GM19397 (cell line): ENCODE measurements around the gene ZNF738.
A peak's percentile ranks its signal among the peaks of the same experiment; 100 is the strongest.
"Not testable (repeated sequence)": the region's sequence is repeated elsewhere in the genome, so short reads cannot be mapped to it uniquely, and the experiment has no call there.

Source experiments
- ATAC-seq: cut with Tn5 transposase; IDR thresholded peaks from one replicate; pipeline ENCODE4 v1.9.1; 2021; ENCODE audit warnings: mild to moderate bottlenecking, moderate library complexity; ENCODE audit not compliant: unreplicated experiment

The ZNF738 gene

GRCh38 chr19:21358768-21359451 lies at the start of gene ZNF738:
Gene ZNF738 (plus strand): TSS chr19:21359000. CDS start chr19:21359141, 141 bp downstream.
- peak; percentile 96 for ATAC-seq

DNA sequence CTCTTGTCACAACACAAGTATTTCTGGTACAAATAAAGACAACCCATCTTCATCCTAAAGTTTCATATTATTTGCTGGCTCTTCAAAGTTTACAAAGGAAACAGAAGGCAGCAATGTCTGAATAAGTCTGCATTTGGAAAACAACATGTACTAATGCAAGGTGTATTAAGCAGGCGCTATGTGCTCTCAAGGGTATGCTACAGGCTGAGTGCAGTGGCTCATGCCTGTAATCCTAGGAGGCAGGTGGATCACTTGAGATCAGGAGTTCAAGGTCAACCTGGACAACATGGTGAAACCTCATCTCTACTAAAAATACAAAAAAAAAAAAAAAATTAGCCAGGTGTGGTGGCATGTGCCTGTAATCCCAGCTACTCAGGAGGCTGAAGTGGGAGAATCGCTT lies 46.0 kb upstream of the ZNF738 start:
- not testable (repeated sequence) for ATAC-seq

DNA sequence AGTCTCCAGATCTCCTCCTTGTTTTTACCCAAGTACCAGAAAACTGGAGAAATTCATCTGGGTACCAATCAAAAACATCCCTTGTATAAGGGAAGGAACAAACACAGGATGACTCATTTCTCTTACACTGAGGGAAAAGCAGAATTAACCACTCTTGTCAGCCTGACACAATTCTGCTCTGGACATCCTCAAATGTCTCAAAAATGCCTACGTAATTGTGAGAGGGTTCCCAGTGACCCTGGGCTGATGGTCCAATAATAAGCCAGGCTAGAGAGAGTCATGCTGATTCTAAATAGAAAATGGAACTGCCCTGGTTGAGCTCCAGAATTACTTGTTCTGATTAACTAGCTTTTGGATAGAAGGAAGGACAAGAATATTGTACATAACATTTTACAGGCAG lies 44.1 kb upstream of the ZNF738 start:
- ATAC-seq: no peak

GRCh38 chr19:21317821-21318220 lies 41.0 kb upstream of the ZNF738 start:
- ATAC-seq: no peak

DNA sequence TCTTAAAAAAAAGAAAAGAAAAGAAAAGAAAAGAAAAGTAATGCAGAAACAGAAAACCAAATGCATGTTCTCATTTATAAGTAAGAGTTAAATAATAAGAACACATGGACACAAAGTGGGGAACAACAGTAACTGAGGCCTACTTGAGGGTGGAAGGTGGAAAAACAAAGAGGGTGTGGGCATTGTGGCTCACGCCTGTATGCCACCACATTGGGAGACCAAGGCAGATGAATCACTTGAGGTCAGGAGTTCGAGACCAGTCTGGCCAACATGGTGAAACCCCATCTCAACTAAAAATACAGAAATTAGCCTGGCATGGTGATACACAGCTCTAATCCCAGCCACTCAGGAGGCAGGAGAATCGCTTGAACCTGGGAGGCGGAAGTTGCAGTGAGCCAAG lies 37.7 kb upstream of the ZNF738 start:
- ATAC-seq: no peak

DNA sequence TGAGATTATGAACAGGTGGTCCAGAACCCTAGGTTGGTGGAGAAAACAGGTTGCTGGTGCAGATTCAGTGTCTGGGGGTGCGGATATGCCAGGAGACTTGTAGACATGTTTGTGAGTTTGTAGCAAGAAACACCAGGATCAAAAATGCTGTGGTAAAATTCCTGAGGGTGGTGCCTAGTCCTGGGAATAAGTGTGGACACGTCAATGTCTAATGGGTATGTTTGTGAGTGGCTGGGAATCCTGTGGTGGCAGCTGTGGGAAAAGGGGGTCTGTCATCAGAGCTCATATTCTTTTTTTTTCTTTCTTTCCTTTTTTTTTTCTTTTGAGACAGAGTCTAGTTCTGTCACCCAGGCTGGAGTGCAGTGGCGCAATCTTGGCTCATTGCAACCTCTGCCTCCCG lies 36.8 kb upstream of the ZNF738 start:
- no peak for ATAC-seq

GRCh38 chr19:21322528-21322927 lies 36.3 kb upstream of the ZNF738 start:
- no peak for ATAC-seq

- no peak for ATAC-seq
Observed at GRCh38 chr19:21323000-21323399, 35.8 kb upstream of the ZNF738 start.

DNA sequence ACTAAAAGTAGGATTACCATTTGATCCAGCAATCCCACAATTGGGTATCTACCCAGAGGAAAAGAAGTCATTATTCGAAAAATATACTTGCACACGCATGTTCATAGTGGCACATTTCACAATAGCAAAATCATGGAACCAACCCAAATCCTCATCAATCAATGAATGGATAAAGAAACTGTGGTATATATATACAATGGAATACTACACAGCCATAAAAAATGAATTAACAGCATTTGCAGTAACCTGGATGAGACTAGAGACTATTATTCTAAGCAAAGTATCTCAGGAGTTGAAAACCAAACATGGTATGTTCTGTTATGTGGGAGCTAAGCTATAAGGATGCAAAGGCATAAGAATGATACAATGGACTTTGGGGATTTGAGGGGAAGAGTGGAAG lies 32.6 kb upstream of the ZNF738 start:
- no peak for ATAC-seq

DNA sequence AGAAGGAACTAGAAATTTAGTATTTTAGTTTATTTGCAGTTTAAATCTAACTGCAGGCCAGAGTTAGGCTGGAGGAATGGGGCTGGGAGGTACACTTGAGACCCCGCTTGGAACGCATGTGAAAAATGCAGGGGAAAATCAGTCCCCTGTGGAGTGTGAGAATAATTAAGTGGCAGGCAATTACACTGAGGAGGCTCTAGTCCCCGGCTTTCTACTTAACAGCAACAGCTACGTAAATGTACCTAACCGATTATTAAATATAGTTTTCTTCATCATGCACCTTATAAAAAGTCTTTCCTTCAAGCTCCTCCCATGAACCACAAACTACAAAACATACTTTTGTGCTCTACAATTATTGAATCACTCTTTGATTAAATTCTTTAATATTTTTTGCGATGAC lies 30.4 kb upstream of the ZNF738 start:
- no peak for ATAC-seq

GRCh38 chr19:21328885-21329605 lies 29.8 kb upstream of the ZNF738 start, which contains the start of gene ZNF708:
Gene ZNF708 (minus strand): TSS chr19:21329410. CDS start chr19:21329212, 198 bp downstream.
- ATAC-seq: peak; percentile 99

DNA sequence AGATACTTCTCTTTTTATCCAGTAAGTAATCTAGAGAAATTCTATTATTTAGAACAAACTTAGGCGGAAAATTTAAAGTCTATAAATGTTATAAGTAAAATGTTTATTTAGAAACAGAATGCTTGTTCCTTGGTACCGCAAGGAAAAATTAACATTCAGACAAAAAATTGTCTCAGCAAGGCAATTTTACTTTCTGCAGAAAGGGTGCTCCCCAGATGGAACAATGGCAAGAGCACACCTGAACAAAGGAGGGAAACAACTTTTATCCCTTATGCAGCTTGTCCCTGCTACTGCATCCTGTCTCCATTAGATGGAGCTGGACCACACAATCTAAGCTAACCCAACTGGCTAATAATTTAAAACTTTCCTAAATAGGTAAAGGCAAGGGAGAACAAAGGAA lies 23.1 kb upstream of the ZNF738 start:
- ATAC-seq: no peak

- ATAC-seq: not testable (repeated sequence)
Observed at GRCh38 chr19:21344841-21345240, 14.0 kb upstream of the ZNF738 start.

GRCh38 chr19:21352830-21353229 lies 6.0 kb upstream of the ZNF738 start:
- ATAC-seq: no peak

GRCh38 chr19:21362291-21362690 lies 3.5 kb downstream of the ZNF738 start:
- ATAC-seq: no peak

DNA sequence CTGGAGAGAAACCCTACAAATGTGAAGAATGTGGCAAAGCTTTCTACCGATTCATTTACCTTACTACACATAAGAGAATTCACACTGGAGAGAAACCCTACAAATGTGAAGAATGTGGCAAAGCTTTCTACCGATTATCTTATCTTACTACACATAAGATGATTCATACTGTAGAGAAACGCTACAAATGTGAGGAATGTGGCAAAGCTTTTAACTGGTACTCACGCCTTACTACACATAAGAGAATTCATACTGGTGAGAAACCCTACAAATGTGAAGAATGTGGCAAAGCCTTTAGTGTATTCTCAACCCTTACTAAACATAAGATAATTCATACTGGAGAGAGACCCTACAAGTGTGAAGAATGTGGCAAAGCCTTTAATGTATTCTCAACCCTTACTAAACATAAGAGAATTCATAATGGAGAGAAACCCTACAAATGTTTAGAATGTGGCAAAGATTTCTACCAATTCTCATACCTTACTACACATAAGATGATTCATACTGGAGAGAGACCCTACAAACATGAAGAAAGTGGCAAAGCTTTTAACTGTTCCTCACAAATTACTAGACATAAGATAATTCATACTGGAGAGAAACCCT lies 25.3 kb downstream of the ZNF738 start:
- no peak for ATAC-seq

GRCh38 chr19:21396121-21396520 lies 37.3 kb downstream of the ZNF738 start:
- ATAC-seq: no peak

GRCh38 chr19:21396893-21397572 lies 38.2 kb downstream of the ZNF738 start, which contains the start of gene ZNF493:
Gene ZNF493 (plus strand): TSS chr19:21397133. CDS start chr19:21397238, 105 bp downstream.
- peak; percentile 100 for ATAC-seq

DNA sequence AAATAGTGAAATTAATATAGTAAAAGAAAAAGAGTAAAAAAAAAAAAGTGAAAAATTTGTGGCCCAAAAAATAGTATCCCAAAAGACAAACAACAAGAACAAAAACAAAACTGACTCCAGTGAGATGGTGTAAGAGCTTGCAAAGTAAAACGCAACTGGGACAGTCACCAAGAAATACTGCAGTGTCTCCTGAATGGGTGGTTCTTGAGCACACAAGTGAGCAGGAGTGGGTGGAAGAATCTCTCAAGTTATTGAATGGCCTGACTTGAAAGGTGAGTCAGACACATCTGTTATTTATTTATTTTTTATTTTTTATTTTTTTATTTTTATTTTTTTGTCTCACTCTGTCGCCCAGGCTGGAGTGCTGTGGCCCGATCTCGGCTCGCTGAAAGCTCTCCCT lies 40.1 kb downstream of the ZNF738 start:
- ATAC-seq: no peak

DNA sequence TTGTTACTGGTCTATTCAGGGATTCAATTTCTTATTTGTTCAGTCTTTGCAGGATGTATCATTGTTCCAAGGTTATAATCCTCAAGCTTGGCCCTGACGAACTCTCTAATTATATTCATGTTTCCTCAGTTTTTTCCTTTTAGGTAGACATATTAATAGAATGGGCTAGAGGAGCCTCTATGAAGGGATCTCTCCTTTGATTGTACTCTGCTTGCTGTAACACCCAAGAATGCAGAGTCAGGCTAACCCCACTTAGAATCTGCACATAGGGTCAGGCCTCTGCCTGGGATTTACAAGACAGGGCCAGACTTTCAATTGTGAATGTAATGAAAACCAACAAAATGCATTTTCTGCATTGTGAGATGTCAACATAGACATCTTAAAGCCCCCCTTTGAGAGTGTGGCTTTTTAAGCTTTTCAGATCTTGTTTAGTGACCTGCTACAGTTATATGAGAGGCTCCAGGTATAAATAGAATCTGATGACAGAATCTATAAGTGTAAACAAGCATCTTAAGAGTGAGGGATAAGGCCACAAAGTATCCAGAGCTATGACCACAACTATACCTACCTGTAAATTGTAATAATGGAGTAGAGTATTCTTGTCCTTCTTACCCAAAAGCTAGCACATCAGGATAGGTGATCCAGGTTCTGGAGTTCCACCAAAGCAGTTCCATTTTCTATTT lies 43.6 kb downstream of the ZNF738 start:
- no peak for ATAC-seq

DNA sequence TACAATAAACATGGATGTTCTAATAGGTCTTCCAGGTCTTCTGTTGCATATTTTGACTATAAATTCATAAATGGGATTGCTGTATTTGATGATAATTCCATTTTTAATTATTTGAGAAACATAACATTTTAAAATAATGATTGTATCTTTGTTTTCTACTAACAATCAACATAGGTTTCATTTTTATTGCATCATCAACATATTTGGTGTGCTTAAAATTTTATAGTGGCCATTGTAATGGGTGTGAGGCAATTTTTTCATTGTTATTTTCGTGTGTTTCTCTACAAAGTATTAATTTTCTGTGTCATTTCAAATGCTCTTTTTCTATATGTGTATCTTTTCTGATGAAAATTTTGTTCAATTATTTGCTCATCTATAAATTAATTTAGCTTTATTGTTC lies 51.4 kb downstream of the ZNF738 start:
- ATAC-seq: no peak
